H9 (cell line): ENCODE data around the gene RAD21L1. TPM values are rescaled to one million over a fixed set of nuclear protein-coding genes. Genes with fewer than 3 reads are reported as not detected.

ENCODE experiments used
- DNase-seq: peaks from one replicate; pipeline ENCODE4 v3.0.0-alpha.2; 2017
- H2AFZ ChIP-seq: one replicate; pipeline ENCODE4 v1.6.1; 2013; ENCODE audit warnings: mild to moderate bottlenecking, low read length, control low read depth, moderate library complexity
- H2AK5ac ChIP-seq: 2 replicates; pipeline ENCODE4 v1.6.1; 2013; ENCODE audit warnings: low read length, control low read depth, mixed read lengths; ENCODE audit not compliant: insufficient read length
- H2BK120ac ChIP-seq: one replicate; pipeline ENCODE4 v1.6.1; 2013; ENCODE audit warnings: low read depth, mild to moderate bottlenecking, low read length, control low read depth, inconsistent platforms; ENCODE audit not compliant: poor library complexity, severe bottlenecking
- H2BK12ac ChIP-seq: 2 replicates; pipeline ENCODE4 v1.6.1; 2013; ENCODE audit warnings: low read length, control low read depth, mixed read lengths, low read depth; ENCODE audit not compliant: insufficient read length
- H2BK15ac ChIP-seq: 2 replicates; pipeline ENCODE4 v1.6.1; 2013; ENCODE audit warnings: low read depth, low read length, control low read depth
- H2BK20ac ChIP-seq: one replicate; pipeline ENCODE4 v1.6.1; 2013; ENCODE audit warnings: low read depth, mild to moderate bottlenecking, low read length, control low read depth, inconsistent platforms; ENCODE audit not compliant: poor library complexity, severe bottlenecking
- H2BK5ac ChIP-seq: 2 replicates; pipeline ENCODE4 v1.6.1; 2013; ENCODE audit warnings: low read length, control low read depth, mixed read lengths; ENCODE audit not compliant: insufficient read length
- H3K14ac ChIP-seq: 2 replicates; pipeline ENCODE4 v1.6.1; 2013; ENCODE audit warnings: low read length, control low read depth; ENCODE audit not compliant: insufficient read depth
- H3K18ac ChIP-seq: 2 replicates; pipeline ENCODE4 v1.6.1; 2013; ENCODE audit warnings: low read depth, mild to moderate bottlenecking, mixed read lengths, low read length, control low read depth; ENCODE audit not compliant: insufficient read length
- H3K23ac ChIP-seq: 2 replicates; pipeline ENCODE4 v1.6.1; 2013; ENCODE audit warnings: low read length, control low read depth, mixed read lengths, low read depth; ENCODE audit not compliant: insufficient read length
- H3K23me2 ChIP-seq: 2 replicates; pipeline ENCODE4 v1.6.1; 2013; ENCODE audit warnings: low read depth, mild to moderate bottlenecking, mixed read lengths, low read length, control low read depth; ENCODE audit not compliant: insufficient read length, poor library complexity, severe bottlenecking
- H3K27ac ChIP-seq: 2 replicates; pipeline ENCODE4 v1.5.1; 2013; ENCODE audit warnings: low read length, control low read depth, mixed read lengths, low read depth; ENCODE audit not compliant: insufficient read length
- H3K27me3 ChIP-seq: 2 replicates; pipeline ENCODE4 v1.6.1; 2013; ENCODE audit warnings: low read length, control low read depth, inconsistent platforms; ENCODE audit not compliant: insufficient read depth
- H3K4ac ChIP-seq: 2 replicates; pipeline ENCODE4 v1.6.1; 2013; ENCODE audit warnings: low read depth, mild to moderate bottlenecking, control low read depth, inconsistent platforms, low read length, moderate library complexity
- H3K4me1 ChIP-seq: 2 replicates; pipeline ENCODE4 v1.6.1; 2013; ENCODE audit warnings: low read length, control low read depth, inconsistent platforms; ENCODE audit not compliant: insufficient read depth
- H3K4me2 ChIP-seq: 2 replicates; pipeline ENCODE4 v1.6.1; 2013; ENCODE audit warnings: low read length, control low read depth, mixed read lengths; ENCODE audit not compliant: insufficient read length, insufficient read depth
- H3K56ac ChIP-seq: 2 replicates; pipeline ENCODE4 v1.6.1; 2013; ENCODE audit warnings: low read depth, mild to moderate bottlenecking, mixed read lengths, low read length, control low read depth; ENCODE audit not compliant: insufficient read length
- H3K79me1 ChIP-seq: 2 replicates; pipeline ENCODE4 v1.6.1; 2013; ENCODE audit warnings: low read depth, mild to moderate bottlenecking, moderate library complexity, low read length, control low read depth, inconsistent platforms; ENCODE audit not compliant: insufficient read depth, poor library complexity, severe bottlenecking
- H3K79me2 ChIP-seq: 2 replicates; pipeline ENCODE4 v1.6.1; 2013; ENCODE audit warnings: low read length, control low read depth, inconsistent platforms; ENCODE audit not compliant: insufficient read depth
- H3K9ac ChIP-seq: 2 replicates; pipeline ENCODE4 v1.6.1; 2013; ENCODE audit warnings: low read length, control low read depth, mixed read lengths; ENCODE audit not compliant: insufficient read length; ENCODE audit errors: extremely low read depth
- H3K9me3 ChIP-seq: one replicate; pipeline ENCODE4 v1.6.1; 2013; ENCODE audit warnings: low read depth, low read length, inconsistent platforms; ENCODE audit not compliant: control insufficient read depth
- H3T11ph ChIP-seq: one replicate; pipeline ENCODE4 v1.6.1; 2013; ENCODE audit warnings: mild to moderate bottlenecking, low read length, control low read depth, inconsistent platforms
- H4K20me1 ChIP-seq: one replicate; pipeline ENCODE4 v1.6.1; 2013; ENCODE audit not compliant: control insufficient read depth, insufficient read length, insufficient read depth
- H4K5ac ChIP-seq: 2 replicates; pipeline ENCODE4 v1.6.1; 2013; ENCODE audit warnings: low read depth, mild to moderate bottlenecking, mixed read lengths, low read length, control low read depth; ENCODE audit not compliant: insufficient read length
- H4K8ac ChIP-seq: replicated peaks from 2 replicates; pipeline ENCODE4 v1.6.1; 2013; ENCODE audit warnings: low read length, control low read depth, mixed read lengths, low read depth; ENCODE audit not compliant: insufficient read length
- H4K91ac ChIP-seq: 2 replicates; pipeline ENCODE4 v1.6.1; 2013; ENCODE audit warnings: low read depth, mild to moderate bottlenecking, moderate library complexity, mixed read lengths, low read length, control low read depth; ENCODE audit not compliant: insufficient read length
- H3K27ac Mint-ChIP-seq, 3 experiments: 2 replicates in 2 of 3; 3 replicates in 1 of 3; pipeline ENCODE4 v1.8.0; 2020 to 2021; ENCODE audit warnings: mixed read lengths in 3 of 3, mild to moderate bottlenecking in 1 of 3, moderate library complexity in 1 of 3
- H3K27me3 Mint-ChIP-seq: 2 replicates; pipeline ENCODE4 v1.8.0; 2021; ENCODE audit warnings: low read depth, mild to moderate bottlenecking, moderate library complexity, mixed read lengths
- H3K36me3 Mint-ChIP-seq, 3 experiments: 2 replicates in 2 of 3; 3 replicates in 1 of 3; pipeline ENCODE4 v1.8.0; 2020 to 2021; ENCODE audit warnings: low read depth in 3 of 3, mixed read lengths in 3 of 3; ENCODE audit not compliant: insufficient read depth in 1 of 3
- H3K4me1 Mint-ChIP-seq, 2 experiments: 2 replicates each; pipeline ENCODE4 v1.8.0; 2020; ENCODE audit warnings: mixed read lengths in 2 of 2
- H3K4me3 Mint-ChIP-seq, 2 experiments: 2 replicates in 1 of 2; 3 replicates in 1 of 2; pipeline ENCODE4 v1.8.0; 2020 to 2021; ENCODE audit warnings: mild to moderate bottlenecking in 2 of 2, mixed read lengths in 2 of 2, moderate library complexity in 1 of 2
- H3K9me3 Mint-ChIP-seq, 2 experiments: 2 replicates in 1 of 2; 3 replicates in 1 of 2; pipeline ENCODE4 v1.8.0; 2020; ENCODE audit warnings: mild to moderate bottlenecking in 2 of 2, mixed read lengths in 2 of 2, moderate library complexity in 1 of 2
- CTCF ChIP-seq: fragments of 200-600 bp; sonication (generic); conservative IDR thresholded peaks from 3 replicates; pipeline ENCODE4 v1.8.0; 2021; ENCODE audit warnings: antibody characterized with exemption, mild to moderate bottlenecking
- WGBS: extraction: QIAGEN DNeasy Blood & Tissue Kit; methylation state at CpG from one replicate; pipeline ENCODE4 v1.1.7; 2013; ENCODE audit warnings: missing lambda C conversion rate, low lambda C conversion rate, mixed read lengths; ENCODE audit not compliant: insufficient read length; ENCODE audit errors: extremely low coverage; 5-methylcytosine and 5-hydroxymethylcytosine counted together
- total RNA-seq: library from RNA; stranded (reverse); gene quantifications from 2 replicates; pipeline ENCODE4 v1.2.1, GENCODE V29; 2021

The RAD21L1 gene
- total RNA-seq, 1 experiment from 2014 or later: not detected

DNA sequence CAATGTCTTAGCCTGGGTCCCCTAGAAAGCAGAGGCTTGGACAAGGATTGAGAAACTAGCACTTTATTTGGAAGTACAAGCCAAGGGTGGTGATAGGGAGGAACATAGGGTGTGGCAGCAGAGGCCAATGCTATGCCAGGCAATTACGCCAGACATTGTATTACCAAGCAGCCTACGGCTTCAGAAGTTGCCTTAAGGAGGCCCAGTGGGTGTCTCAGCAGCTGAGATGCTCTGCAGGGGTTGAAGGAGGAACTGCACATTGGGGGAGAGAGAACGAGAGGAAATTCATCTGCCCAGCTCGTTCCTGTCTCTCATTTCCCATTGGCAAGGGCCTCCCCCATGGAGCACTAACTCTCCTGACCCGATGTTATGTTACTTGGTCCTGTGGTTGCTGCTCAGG, 21.7 kb upstream of the RAD21L1 start:
- Histone ChIP-seq H4K20me1 (no peaks in the 10 kb centered on the region), H2BK120ac (no peak overlapping the region), H2AFZ (no peak overlapping the region), H3K27me3 (0 out of 2 replicates have a peak, but pooled peaks cover 3% of the 10 kb centered on the region), H2AK5ac (no peak overlapping the region), H3K14ac (no peak overlapping the region), H3K18ac (no peak overlapping the region), H2BK12ac (no peak overlapping the region), H2BK20ac (no peak overlapping the region), H3K9me3 (no peaks in the 10 kb centered on the region), H4K8ac (no peak overlapping the region), H3K79me1 (no peaks in the 10 kb centered on the region), H4K5ac (no peak overlapping the region), H3K4ac (no peak overlapping the region), H3K23me2 (no peaks in the 10 kb centered on the region), H3K56ac (no peak overlapping the region), H3K23ac (no peak overlapping the region), H2BK5ac (no peak overlapping the region), H3T11ph (no peak overlapping the region), H3K4me1 (no peaks in the 10 kb centered on the region), H2BK15ac (no peak overlapping the region), H4K91ac (no peak overlapping the region), H3K4me2 (no peak overlapping the region), H3K9ac (no peak overlapping the region), H3K79me2 (no peaks in the 10 kb centered on the region), H3K27ac (no peak overlapping the region)
- Mint-ChIP-seq H3K27me3 (peaks cover 23% of the 10 kb centered on the region), H3K4me3 (no peak overlapping the region), H3K27ac (peak overlapping the region in 1 of 3 experiments; percentile 89; a peak in 1 of 7 replicates), H3K36me3 (no peaks in the 10 kb centered on the region), H3K4me1 (no peaks in the 10 kb centered on the region; a peak in 1 of 4 replicates), H3K9me3 (no peaks in the 10 kb centered on the region)
- DNase-seq: no peak
- TF ChIP-seq CTCF: no peak
- WGBS: no CpG with 5 or more reads among the region's 5 CpGs
